Aortic smooth muscle cell (primary cell): ENCODE data around the gene PKN3. TPM values are rescaled to one million over a fixed set of nuclear protein-coding genes. Genes with fewer than 3 reads are reported as not detected.

Experiments
- total RNA-seq: library from RNA; depleted of rRNA; stranded (reverse); fragments of >200 nt; gene quantifications from 2 replicates; pipeline ENCODE4 v1.2.3, GENCODE V29; 2014

PKN3 gene
- total RNA-seq = 2.8 TPM in 2 replicates

DNA sequence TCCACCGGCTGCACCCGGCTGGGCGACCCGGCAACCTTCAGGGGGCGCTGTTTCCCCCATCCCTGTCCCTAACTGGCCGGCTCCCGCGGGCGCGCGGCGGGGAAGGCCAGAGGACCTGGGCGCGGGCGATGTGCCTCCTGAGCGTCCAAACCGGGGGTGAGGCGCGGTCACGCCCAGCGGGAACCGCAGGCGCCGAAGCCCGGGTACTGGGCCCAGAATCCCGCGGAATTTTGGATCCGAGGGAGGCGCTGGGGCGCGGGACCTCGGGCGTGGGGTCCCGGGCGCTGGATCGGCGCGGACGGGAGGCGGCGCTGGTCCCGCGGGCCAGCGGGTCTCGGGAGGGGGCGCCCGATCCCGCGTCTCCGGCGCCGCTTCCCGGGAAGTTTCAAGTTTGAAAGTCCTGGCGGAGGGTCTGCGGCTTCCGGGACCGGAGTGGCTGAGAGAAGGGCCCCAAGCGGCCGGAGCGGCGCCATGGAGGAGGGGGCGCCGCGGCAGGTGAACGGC, at the start of gene PKN3:
TSS of gene PKN3 (plus strand) at position 59 of the 504 bp plus-strand sequence. CDS start at position 472, 413 bp downstream.

DNA sequence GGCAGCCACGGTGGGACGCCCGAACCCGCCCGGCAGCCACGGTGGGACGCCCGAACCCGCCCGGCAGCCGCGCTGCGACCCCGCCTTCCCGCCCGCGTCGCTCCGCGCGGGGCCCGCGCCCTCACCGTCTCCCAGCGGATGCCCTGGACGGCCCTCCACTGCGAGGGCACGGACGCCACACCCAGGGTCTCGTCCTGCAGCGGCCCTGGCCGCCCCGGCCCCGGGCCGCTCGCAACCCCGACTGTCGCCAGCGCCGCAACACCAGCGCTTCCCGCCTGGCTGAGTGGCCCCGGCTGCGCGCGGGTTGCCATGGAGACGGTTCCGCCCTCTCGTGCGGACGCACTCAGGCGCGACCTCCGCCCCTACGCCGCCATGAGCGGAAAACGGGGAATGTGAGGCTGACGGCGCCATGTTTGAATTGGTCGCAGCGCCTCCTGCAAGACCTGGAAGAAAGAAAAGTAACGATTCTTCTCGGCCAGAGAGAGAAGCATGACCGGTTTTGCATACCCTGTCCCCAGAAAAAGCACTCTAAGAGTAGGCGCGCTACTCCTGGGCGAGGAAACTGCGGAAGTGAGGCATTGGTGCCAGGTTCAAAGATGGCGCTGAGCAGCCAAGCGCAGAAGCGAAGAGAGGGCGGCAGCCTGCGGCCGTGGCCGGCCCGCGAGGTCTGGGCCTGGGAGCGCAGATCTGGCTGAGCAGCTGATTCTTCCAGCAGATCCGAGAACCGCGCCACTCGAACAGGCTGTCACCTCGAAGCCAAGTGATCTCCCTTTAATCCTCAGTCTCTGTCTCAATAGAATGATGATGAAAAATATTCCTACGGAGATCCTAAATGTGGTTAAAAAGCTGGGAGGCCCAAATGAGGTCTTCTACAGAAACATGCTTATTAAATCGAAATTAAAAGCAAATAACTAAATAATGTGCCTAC, 45.6 kb upstream of the PKN3 start, which contains the start of gene DYNC2I2:
TSS of gene DYNC2I2 (minus strand) at position 432 of the 928 bp plus-strand sequence. CDS start at position 311, 121 bp downstream.

DNA sequence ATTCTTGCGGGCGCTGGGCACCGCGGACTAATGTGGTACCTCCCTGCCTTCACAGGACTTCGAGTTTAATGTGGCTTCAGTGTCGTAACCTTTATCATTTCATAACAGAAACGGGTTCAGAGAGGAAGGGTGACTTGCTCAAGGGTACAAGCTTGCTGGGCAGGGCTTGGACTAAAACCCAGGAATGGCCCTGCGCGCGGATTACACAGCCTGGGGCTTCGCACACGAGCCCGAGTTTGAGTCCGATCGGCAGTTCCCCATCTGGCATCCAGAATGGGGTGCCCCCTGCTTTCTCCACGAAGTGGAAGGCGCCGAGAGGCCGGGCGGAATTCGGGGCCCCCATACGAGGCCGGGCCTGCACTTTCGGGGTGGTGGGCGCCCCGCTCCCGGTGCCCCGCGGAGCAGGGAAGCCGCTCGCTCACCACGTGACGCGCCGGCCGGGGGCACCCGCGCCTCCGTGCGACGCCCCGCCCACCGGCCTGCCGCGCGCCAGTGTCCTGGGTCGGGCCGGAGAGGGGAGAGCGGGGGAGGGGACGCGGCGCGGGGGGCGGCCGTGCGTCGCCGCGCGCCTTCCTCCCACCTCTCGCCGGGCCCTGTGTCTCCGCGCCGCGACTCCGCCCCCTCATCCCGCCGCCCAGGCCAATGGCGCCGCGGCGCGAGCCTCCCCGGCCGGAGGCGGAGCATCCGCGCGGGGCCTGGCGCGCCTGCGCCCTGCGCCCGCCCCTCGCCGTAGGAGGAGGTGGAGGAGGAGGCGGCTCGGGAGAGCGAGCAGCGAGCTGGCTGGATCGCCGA, 13.6 kb upstream of the PKN3 start, which contains the start of gene SET:
TSS of gene SET (plus strand) at position 722 of the 792 bp plus-strand sequence. CDS start 361 bp downstream, outside the sequence.

DNA sequence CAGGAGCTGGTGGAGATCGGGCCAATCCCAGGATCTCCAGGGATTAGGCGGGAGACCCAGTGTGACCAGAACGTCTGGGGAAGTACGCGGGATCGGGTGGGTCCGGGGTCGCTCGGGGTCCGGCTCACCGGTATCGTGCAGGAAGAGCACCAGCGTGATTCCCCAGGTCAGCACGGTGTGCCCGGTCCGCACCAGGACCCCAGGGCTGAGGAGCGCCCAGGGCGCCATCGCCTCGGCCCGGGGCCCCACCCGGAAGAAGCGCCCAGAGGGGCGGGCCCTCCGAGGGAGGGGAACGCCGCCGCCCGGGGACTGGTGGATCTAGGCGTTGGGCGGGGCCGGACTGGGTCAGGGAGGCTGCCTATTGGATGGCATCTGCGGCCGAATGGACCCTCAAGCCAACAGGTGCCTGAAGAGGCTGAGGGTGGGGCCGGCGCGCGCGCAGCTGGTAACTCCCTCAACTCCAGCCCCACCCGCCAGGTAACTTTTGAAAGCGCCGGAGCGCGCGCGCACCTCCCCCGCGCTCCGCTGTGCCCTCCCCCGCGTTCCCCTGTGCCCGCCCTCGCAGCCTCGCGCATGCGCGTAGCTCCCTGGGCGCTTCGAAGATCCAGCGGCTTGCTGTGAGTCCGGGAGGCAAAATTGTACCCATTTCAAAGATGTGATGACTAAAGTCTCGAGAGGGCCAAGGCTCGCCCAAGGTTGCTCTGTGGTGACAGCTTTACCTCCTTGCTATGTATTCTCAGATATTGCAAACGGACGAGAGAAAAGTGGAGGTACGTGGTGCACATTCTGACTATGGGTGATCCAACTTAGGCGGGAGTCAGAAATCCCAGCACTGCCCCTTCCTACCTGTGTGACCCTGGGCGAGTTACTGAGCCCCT, 21.8 kb downstream of the PKN3 start, which contains the start of gene ZDHHC12:
TSS of gene ZDHHC12 (minus strand) at position 262 of the 878 bp plus-strand sequence. CDS start at position 228, 34 bp downstream.

Other genes with a start within 250 kb of the PKN3 start
- 38.3 and 52.2 TPM in 2 replicates for gene ODF2, start 246.5 kb upstream of the PKN3 start, total RNA-seq
- gene GLE1, start 197.8 kb upstream of the PKN3 start, total RNA-seq = 21.6 and 27.0 TPM in 2 replicates
- gene SPTAN1, start 149.9 kb upstream of the PKN3 start, total RNA-seq = 514 and 596 TPM in 2 replicates
- gene DYNC2I2, start 45.7 kb upstream of the PKN3 start, total RNA-seq = 56.8 and 67.6 TPM in 2 replicates
- gene SET, start 13.3 kb upstream of the PKN3 start, total RNA-seq = 652 and 693 TPM in 2 replicates
- gene ZDHHC12, start 21.6 kb downstream of the PKN3 start, total RNA-seq = 23.3 and 27.0 TPM in 2 replicates
- 16.4 and 22.1 TPM in 2 replicates for gene ZER1, start 69.4 kb downstream of the PKN3 start, total RNA-seq
- 10.2 and 10.9 TPM in 2 replicates for gene TBC1D13, start 84.8 kb downstream of the PKN3 start, total RNA-seq
- gene ENDOG, start 116.0 kb downstream of the PKN3 start, total RNA-seq = 18.5 and 29.1 TPM in 2 replicates
- 9.7 and 12.4 TPM in 2 replicates for gene SPOUT1, start 127.3 kb downstream of the PKN3 start, total RNA-seq
- gene KYAT1, start 179.4 kb downstream of the PKN3 start, total RNA-seq = 7.6 and 10.3 TPM in 2 replicates
- 64.7 and 65.5 TPM in 2 replicates for gene LRRC8A, start 179.6 kb downstream of the PKN3 start, total RNA-seq
- gene PHYHD1, start 218.5 kb downstream of the PKN3 start, total RNA-seq = 5.7 and 9.8 TPM in 2 replicates
- 28.4 and 30.3 TPM in 2 replicates for gene DOLK, start 245.1 kb downstream of the PKN3 start, total RNA-seq
- gene NUP188, start 245.2 kb downstream of the PKN3 start, total RNA-seq = 28.2 and 44.8 TPM in 2 replicates